Cardiac fibroblast (primary cell): Measurements from ENCODE around the gene C12orf56.

Source experiments
- DNase-seq, 2 donors: peaks; one replicate each; pipeline versions ENCODE4 v3.0.0 to v3.0.0-alpha.2; 2010; ENCODE audit warnings: low read depth in 2 of 2
- H3K4me3 ChIP-seq, 2 donors: replicated peaks in 1 of 2; 1 replicate in 1 of 2; 2 replicates in 1 of 2; pipeline ENCODE4 v1.5.1; 2011; ENCODE audit warnings: low read depth in 2 of 2, low read length in 2 of 2, mild to moderate bottlenecking in 2 of 2, moderate library complexity in 1 of 2
- CTCF ChIP-seq: IDR thresholded peaks from one replicate; pipeline ENCODE4 v1.5.1; 2011; ENCODE audit warnings: low read depth, mild to moderate bottlenecking, low read length, inconsistent platforms

C12orf56 gene

GRCh38 chr12:64427988-64428387 lies 37.4 kb upstream of the C12orf56 start:
- DNase-seq, result no peak
- H3K4me3 ChIP-seq, result no peak overlapping the region
- TF ChIP-seq CTCF, result no peak

GRCh38 chr12:64419696-64420095 lies 29.1 kb upstream of the C12orf56 start:
- no peak overlapping the region for H3K4me3 ChIP-seq
- TF ChIP-seq CTCF, result no peak
- DNase-seq, result no peak

GRCh38 chr12:64418209-64418608 lies 27.7 kb upstream of the C12orf56 start:
- H3K4me3 ChIP-seq, result no peak overlapping the region
- DNase-seq, result no peak
- no peak for TF ChIP-seq CTCF

DNA sequence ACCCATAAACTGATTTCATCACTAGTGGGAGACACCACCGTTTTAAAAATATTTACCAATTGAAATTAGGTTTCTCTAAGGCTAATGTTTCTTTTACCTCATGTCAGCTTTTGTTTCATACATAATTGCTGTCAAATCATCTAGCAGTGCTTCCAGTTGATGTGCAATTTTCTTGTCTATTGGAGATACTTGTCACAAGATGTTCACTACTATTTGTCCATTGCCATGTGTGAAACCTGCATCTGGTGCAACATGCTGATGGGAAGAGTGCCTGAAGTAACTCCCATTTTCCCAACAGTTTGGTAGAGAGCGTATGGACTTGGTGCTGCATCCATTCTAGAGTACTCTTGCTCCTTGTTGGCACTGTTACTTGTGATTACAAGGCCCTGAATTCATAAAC lies 23.3 kb upstream of the C12orf56 start:
- DNase-seq, result no peak
- H3K4me3 ChIP-seq, result no peak overlapping the region
- no peak for TF ChIP-seq CTCF

DNA sequence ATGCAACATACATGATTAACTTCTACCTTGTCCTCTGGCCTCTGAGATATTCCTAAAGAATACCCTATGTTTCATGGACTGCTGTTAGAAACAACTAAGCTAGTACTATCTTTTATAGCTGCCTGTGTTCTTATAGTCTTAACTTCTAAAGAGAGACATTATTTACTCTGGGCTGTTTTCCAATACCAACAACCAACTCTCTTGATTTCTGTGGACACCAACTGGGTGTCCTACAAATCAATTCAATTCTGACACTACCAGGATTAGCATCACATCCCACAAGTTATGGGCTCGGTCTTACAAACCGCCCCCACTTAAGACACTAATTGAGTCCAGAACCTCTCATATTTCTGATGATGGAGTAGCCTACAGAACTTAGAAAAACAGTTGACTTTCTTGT lies 21.9 kb upstream of the C12orf56 start:
- DNase-seq, result no peak
- TF ChIP-seq CTCF, result no peak
- H3K4me3 ChIP-seq, result no peak overlapping the region

GRCh38 chr12:64411427-64411826 lies 20.9 kb upstream of the C12orf56 start:
- no peak for DNase-seq
- no peak overlapping the region for H3K4me3 ChIP-seq
- no peak for TF ChIP-seq CTCF
